Uterus (tissue), 2 donors: ENCODE measurements around the gene OAT.
A peak's percentile ranks its signal among the peaks of the same experiment; 100 is the strongest.

Experiments
- CTCF ChIP-seq, 4 experiments: fragments of 200-600 bp in 2 of 4; fragments of 450-650 bp in 2 of 4; sonication (generic) in 2 of 4; IDR thresholded peaks; one replicate each; pipeline ENCODE4 v1.5.1; 2016 to 2019; ENCODE audit warnings: antibody characterized with exemption in 4 of 4, mild to moderate bottlenecking in 2 of 4, moderate library complexity in 1 of 4
- POLR2A ChIP-seq, 2 donors: fragments of 450-650 bp; IDR thresholded peaks; one replicate each; pipeline ENCODE4 v1.6.1; 2016; ENCODE audit warnings: antibody characterized with exemption in 2 of 2, mild to moderate bottlenecking in 1 of 2, moderate library complexity in 1 of 2

- TF ChIP-seq POLR2A (IDR thresholded peaks at IDR 0.05) (no peak), CTCF (IDR thresholded peaks at IDR 0.05) (peak in 1 of 4 experiments; percentile 6)
Measured at GRCh38 chr10:124354411-124355382, 64.0 kb downstream of the OAT start.
